Ishikawa (cell line): ENCODE data around the gene UBAP2L.

Experiments used
- CEBPB ChIP-seq: IDR thresholded peaks from 2 replicates; pipeline ENCODE4 v1.6.1; 2012
- EP300 ChIP-seq: IDR thresholded peaks from 2 replicates; pipeline ENCODE4 v1.6.1; 2012; ENCODE audit warnings: borderline replicate concordance
- NFIC ChIP-seq: IDR thresholded peaks from 2 replicates; pipeline ENCODE4 v1.6.1; 2012
- RAD21 ChIP-seq: IDR thresholded peaks from 2 replicates; pipeline ENCODE4 v1.6.1; 2012; ENCODE audit warnings: low read depth
- TCF12 ChIP-seq: IDR thresholded peaks from 2 replicates; pipeline ENCODE4 v1.6.1; 2012; ENCODE audit warnings: low read depth
- TF ChIP-seq, protein P1 (sequence below): IDR thresholded peaks from 2 replicates; pipeline ENCODE4 v1.6.1; 2012; ENCODE audit warnings: low read depth, mild to moderate bottlenecking

DNA sequence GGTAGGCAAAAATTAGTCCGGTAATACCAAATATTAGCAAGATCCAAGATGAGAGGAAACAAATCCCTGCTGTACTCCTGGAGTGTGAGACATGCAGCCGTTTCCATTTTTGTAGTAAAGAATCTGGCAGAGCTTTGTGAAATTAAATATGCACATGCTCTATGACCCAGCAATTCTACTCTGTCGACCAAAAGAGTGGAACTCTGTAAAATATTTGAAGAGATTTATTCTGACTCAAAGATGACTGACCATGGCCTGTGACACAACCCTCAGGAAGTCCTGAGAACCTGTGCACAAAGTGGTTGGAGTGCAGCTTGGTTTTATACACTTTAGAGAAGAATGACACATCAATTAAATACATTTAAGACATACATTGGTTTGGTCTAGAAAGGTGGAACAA lies 67.9 kb downstream of the UBAP2L start:
- TF ChIP-seq CEBPB (no peak), NFIC (no peak), EP300 (no peak), TCF12 (no peak), RAD21 (no peak)
- TF ChIP-seq, protein P1, sequence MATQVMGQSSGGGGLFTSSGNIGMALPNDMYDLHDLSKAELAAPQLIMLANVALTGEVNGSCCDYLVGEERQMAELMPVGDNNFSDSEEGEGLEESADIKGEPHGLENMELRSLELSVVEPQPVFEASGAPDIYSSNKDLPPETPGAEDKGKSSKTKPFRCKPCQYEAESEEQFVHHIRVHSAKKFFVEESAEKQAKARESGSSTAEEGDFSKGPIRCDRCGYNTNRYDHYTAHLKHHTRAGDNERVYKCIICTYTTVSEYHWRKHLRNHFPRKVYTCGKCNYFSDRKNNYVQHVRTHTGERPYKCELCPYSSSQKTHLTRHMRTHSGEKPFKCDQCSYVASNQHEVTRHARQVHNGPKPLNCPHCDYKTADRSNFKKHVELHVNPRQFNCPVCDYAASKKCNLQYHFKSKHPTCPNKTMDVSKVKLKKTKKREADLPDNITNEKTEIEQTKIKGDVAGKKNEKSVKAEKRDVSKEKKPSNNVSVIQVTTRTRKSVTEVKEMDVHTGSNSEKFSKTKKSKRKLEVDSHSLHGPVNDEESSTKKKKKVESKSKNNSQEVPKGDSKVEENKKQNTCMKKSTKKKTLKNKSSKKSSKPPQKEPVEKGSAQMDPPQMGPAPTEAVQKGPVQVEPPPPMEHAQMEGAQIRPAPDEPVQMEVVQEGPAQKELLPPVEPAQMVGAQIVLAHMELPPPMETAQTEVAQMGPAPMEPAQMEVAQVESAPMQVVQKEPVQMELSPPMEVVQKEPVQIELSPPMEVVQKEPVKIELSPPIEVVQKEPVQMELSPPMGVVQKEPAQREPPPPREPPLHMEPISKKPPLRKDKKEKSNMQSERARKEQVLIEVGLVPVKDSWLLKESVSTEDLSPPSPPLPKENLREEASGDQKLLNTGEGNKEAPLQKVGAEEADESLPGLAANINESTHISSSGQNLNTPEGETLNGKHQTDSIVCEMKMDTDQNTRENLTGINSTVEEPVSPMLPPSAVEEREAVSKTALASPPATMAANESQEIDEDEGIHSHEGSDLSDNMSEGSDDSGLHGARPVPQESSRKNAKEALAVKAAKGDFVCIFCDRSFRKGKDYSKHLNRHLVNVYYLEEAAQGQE = no peak
